Neutrophil (primary cell): ENCODE results near the gene ACVR1.
A peak's percentile ranks its signal among the peaks of the same experiment; 100 is the strongest.

Experiments used
- H3K27ac ChIP-seq: fragments of 200-600 bp; sonication (generic); 2 replicates; pipeline ENCODE4 v1.5.1; 2016; ENCODE audit warnings: mild to moderate bottlenecking, moderate library complexity
- H3K27me3 ChIP-seq: fragments of 200-600 bp; sonication (generic); 2 replicates; pipeline ENCODE4 v1.6.0; 2016; ENCODE audit warnings: mild to moderate bottlenecking
- H3K36me3 ChIP-seq: fragments of 200-600 bp; sonication (generic); 2 replicates; pipeline ENCODE4 v1.5.1; 2017
- H3K4me1 ChIP-seq, 2 experiments: fragments of 200-600 bp in 1 of 2; sonication (generic) in 1 of 2; 1 replicate in 1 of 2; 2 replicates in 1 of 2; pipeline versions ENCODE4 v1.5.1 to v1.6.1; 2013 to 2016; ENCODE audit warnings: low read depth in 1 of 2, low read length in 1 of 2, mild to moderate bottlenecking in 1 of 2, moderate library complexity in 1 of 2; ENCODE audit not compliant: control insufficient read depth in 1 of 2, insufficient read depth in 1 of 2
- H3K4me3 ChIP-seq, 2 experiments: fragments of 200-600 bp in 1 of 2; sonication (generic) in 1 of 2; 1 replicate in 1 of 2; 2 replicates in 1 of 2; pipeline ENCODE4 v1.5.1; 2013 to 2016; ENCODE audit warnings: low read depth in 1 of 2, low read length in 1 of 2, mild to moderate bottlenecking in 1 of 2, moderate library complexity in 1 of 2
- H3K9me3 ChIP-seq: fragments of 200-600 bp; sonication (generic); 2 replicates; pipeline ENCODE4 v1.5.1; 2016
- CTCF ChIP-seq: fragments of 200-600 bp; sonication (generic); IDR thresholded peaks from 2 replicates; pipeline ENCODE4 v1.5.1; 2016; ENCODE audit warnings: antibody characterized with exemption

Gene ACVR1

GRCh38 chr2:157877761-157878400, 1.8 kb upstream of the ACVR1 start:
- no peak overlapping the region for H3K4me3 ChIP-seq
- H3K36me3 ChIP-seq: no peaks in the 10 kb centered on the region
- H3K27ac ChIP-seq: no peak overlapping the region
- peaks cover 60% of the 10 kb centered on the region for H3K27me3 ChIP-seq
- H3K9me3 ChIP-seq: no peaks in the 10 kb centered on the region
- peaks cover 4 to 15% of the 10 kb centered on the region in 2 experiments for H3K4me1 ChIP-seq
- no peak for TF ChIP-seq CTCF

- Histone ChIP-seq H3K9me3 (no peaks in the 10 kb centered on the region), H3K27ac (peak overlapping the region; percentile 65), H3K4me1 (peaks cover 4 to 15% of the 10 kb centered on the region in 2 experiments), H3K27me3 (peaks cover 71% of the 10 kb centered on the region), H3K36me3 (no peaks in the 10 kb centered on the region), H3K4me3 (peak overlapping the region; percentile 57 to 80)
- no peak for TF ChIP-seq CTCF
Measured at GRCh38 chr2:157876786-157877138, 632 bp upstream of the ACVR1 start.

- H3K27ac ChIP-seq: peak overlapping the region; percentile 65
- H3K27me3 ChIP-seq: peaks cover 82% of the 10 kb centered on the region
- peak overlapping the region; percentile 57 to 80 for H3K4me3 ChIP-seq
- peaks cover 4 to 15% of the 10 kb centered on the region in 2 experiments for H3K4me1 ChIP-seq
- H3K36me3 ChIP-seq: no peaks in the 10 kb centered on the region
- no peak for TF ChIP-seq CTCF
- no peaks in the 10 kb centered on the region for H3K9me3 ChIP-seq
Measured at GRCh38 chr2:157875641-157876065, 477 bp downstream of the ACVR1 start.

GRCh38 chr2:157874997-157875640, 1.0 kb downstream of the ACVR1 start:
- no peak overlapping the region for H3K27ac ChIP-seq
- no peaks in the 10 kb centered on the region for H3K36me3 ChIP-seq
- no peak for TF ChIP-seq CTCF
- H3K9me3 ChIP-seq: no peaks in the 10 kb centered on the region
- peaks cover 4 to 15% of the 10 kb centered on the region in 2 experiments for H3K4me1 ChIP-seq
- H3K27me3 ChIP-seq: peaks cover 82% of the 10 kb centered on the region
- peak overlapping the region; percentile 35 to 58 for H3K4me3 ChIP-seq

GRCh38 chr2:157874348-157874747, 1.8 kb downstream of the ACVR1 start:
- Histone ChIP-seq H3K36me3 (no peaks in the 10 kb centered on the region), H3K27ac (no peak overlapping the region), H3K9me3 (no peaks in the 10 kb centered on the region), H3K4me1 (peaks cover 4 to 15% of the 10 kb centered on the region in 2 experiments), H3K27me3 (peaks cover 82% of the 10 kb centered on the region), H3K4me3 (no peak overlapping the region)
- no peak for TF ChIP-seq CTCF
